GM12878 (cell line): Measurements from ENCODE around the gene NOS3. TPM values are rescaled to one million over a fixed set of nuclear protein-coding genes. Genes with fewer than 3 reads are reported as not detected.

Experiments
- ATAC-seq: fragments of 200-7000 bp; cut with Tn5 transposase; 3 replicates; pipeline ENCODE4 v1.9.1; 2020; ENCODE audit warnings: mild to moderate bottlenecking, moderate library complexity
- BruUV-seq: library from RNA; stranded (reverse); fragments of 400-500 nt; replicated peaks from 2 replicates; lab custom pipeline; 2021; lab: Mats Ljungman, UMichigan
- CTCF ChIA-PET: fragments of 300-600 bp; sonication (Branson Sonifier 250); formaldehyde crosslinking; extraction: SDS; loops from one replicate; lab custom pipeline; 2021; ENCODE audit warnings: inconsistent platforms; lab: Yijun Ruan, JAX
- POLR2A ChIA-PET: fragments of 350-600 bp; formaldehyde crosslinking; extraction: SDS; loops from one replicate; lab custom pipeline; 2021; ENCODE audit warnings: inconsistent platforms; lab: Charles Lee
- RAD21 ChIA-PET: fragments of 300-600 bp; sonication (Branson Sonifier 250); formaldehyde crosslinking; loops from one replicate; lab custom pipeline; 2023; ENCODE audit warnings: antibody characterized with exemption; ENCODE audit not compliant: unreplicated experiment; lab: Charles Lee
- SMC1A ChIA-PET: fragments of 300-600 bp; sonication (Branson Sonifier 250); formaldehyde crosslinking; loops from one replicate; lab custom pipeline; 2023; ENCODE audit not compliant: unreplicated experiment, uncharacterized antibody; lab: Charles Lee
- DNase-seq: peaks from one replicate; pipeline ENCODE4 v3.0.0-alpha.2; 2011; ENCODE audit warnings: low read depth, low spot score
- FAIRE-seq: peaks from 3 replicates; lab custom pipeline; 2011; peaks lifted over from hg19 to GRCh38; lab: Jason Lieb, UNC
- H2AFZ ChIP-seq: 2 replicates; pipeline ENCODE4 v1.6.0; 2011; ENCODE audit warnings: low read depth, low read length, control low read depth; ENCODE audit not compliant: control insufficient read depth
- H3K27ac ChIP-seq: 2 replicates; pipeline ENCODE4 v1.5.1; 2011; ENCODE audit warnings: control low read depth; ENCODE audit not compliant: control insufficient read depth, insufficient read depth
- H3K27me3 ChIP-seq, 2 experiments: replicated peaks in 1 of 2; 2 replicates each; pipeline versions ENCODE4 v1.6.0 to v1.6.1; 2011; ENCODE audit warnings: low read length in 1 of 2; ENCODE audit not compliant: control insufficient read depth in 2 of 2, insufficient read depth in 2 of 2
- H3K36me3 ChIP-seq, 2 experiments: 2 replicates each; pipeline ENCODE4 v1.5.1; 2011; ENCODE audit warnings: low read length in 1 of 2; ENCODE audit not compliant: control insufficient read depth in 2 of 2, insufficient read depth in 2 of 2
- H3K4me1 ChIP-seq: 2 replicates; pipeline ENCODE4 v1.6.1; 2011; ENCODE audit warnings: mild to moderate bottlenecking, low read length, moderate library complexity, mixed read lengths; ENCODE audit not compliant: control insufficient read depth, insufficient read depth
- H3K4me2 ChIP-seq: 2 replicates; pipeline ENCODE4 v1.6.0; 2011; ENCODE audit warnings: control low read depth; ENCODE audit not compliant: control insufficient read depth, insufficient read depth
- H3K4me3 ChIP-seq: fragments of 200-600 bp; sonication (generic); 2 replicates; pipeline ENCODE4 v1.5.1; 2016
- H3K79me2 ChIP-seq: 2 replicates; pipeline ENCODE4 v1.6.0; 2011; ENCODE audit warnings: low read length; ENCODE audit not compliant: control insufficient read depth, insufficient read depth
- H3K9ac ChIP-seq: 2 replicates; pipeline ENCODE4 v1.8.0; 2011; ENCODE audit warnings: low read length, control low read depth, mixed read lengths; ENCODE audit not compliant: control insufficient read depth, insufficient read depth
- H3K9me3 ChIP-seq: replicated peaks from 3 replicates; pipeline ENCODE4 v1.5.1; 2011; ENCODE audit warnings: mild to moderate bottlenecking, low read length; ENCODE audit not compliant: control insufficient read depth, insufficient read depth
- H4K20me1 ChIP-seq: 2 replicates; pipeline ENCODE4 v1.6.0; 2011; ENCODE audit not compliant: control insufficient read depth, insufficient read depth
- CEBPB ChIP-seq, 2 experiments: fragments of 150-350 bp in 1 of 2; IDR thresholded peaks; 2 replicates each; pipeline ENCODE4 v1.6.1; 2012 to 2014; ENCODE audit warnings: low read depth in 2 of 2, low read length in 2 of 2, borderline replicate concordance in 1 of 2, inconsistent platforms in 1 of 2
- KAT2A ChIP-seq: conservative IDR thresholded peaks from 2 replicates; pipeline ENCODE4 v1.6.1; 2011; ENCODE audit warnings: low read depth, low read length; ENCODE audit not compliant: control insufficient read depth
- PAX5 ChIP-seq: IDR thresholded peaks from 2 replicates; pipeline ENCODE4 v1.6.1; 2011; ENCODE audit warnings: low read depth, low read length, borderline replicate concordance
- WGBS: methylation state at CpG from one replicate; pipeline ENCODE4 v1.1.6; 2016; ENCODE audit warnings: low lambda C conversion rate; ENCODE audit not compliant: insufficient replicate concordance, insufficient coverage; ENCODE audit errors: missing lambda C conversion rate; 5-methylcytosine and 5-hydroxymethylcytosine counted together
- in situ Hi-C: fragments of 300-500 bp; cut with MboI; formaldehyde crosslinking; loops from 9 replicates; pipeline ENCODE4 v1.14.3; 2018; ENCODE audit warnings: mixed read lengths
- intact Hi-C: fragments of 100-400 bp; cut with micrococcal nuclease; formaldehyde crosslinking; loops from one replicate; pipeline ENCODE4 v1.14.2; 2022; ENCODE audit not compliant: unreplicated experiment
- polyA plus RNA-seq, 11 experiments: library from polyadenylated mRNA; depleted of rRNA in 4 of 11; unstranded in 6 of 11; stranded (reverse) in 5 of 11; fragments of >200 nt; fragmentation: Nextera tagmentation in 4 of 11; fragmentation: Illumina TruSeq in 1 of 11; extraction: Ambion mirVana in 4 of 11; extraction: Trizol in 1 of 11; gene quantifications; 1 replicate in 1 of 11; 2 replicates in 10 of 11; pipeline versions ENCODE4 v1.2.1 to v1.2.3, GENCODE V29; 2011 to 2016; ENCODE audit warnings: inconsistent platforms in 2 of 11, missing spikeins in 2 of 11, low read depth in 1 of 11
- total RNA-seq, 4 experiments: library from RNA; depleted of rRNA in 3 of 4; stranded (reverse); fragments of >200 nt in 3 of 4; fragmentation: Illumina TruSeq in 1 of 4; extraction: Trizol in 1 of 4; gene quantifications; 2 replicates each; pipeline versions ENCODE4 v1.2.1 to v1.2.3, GENCODE V29; 2013 to 2021
- TF ChIP-seq, protein P1 (sequence below): IDR thresholded peaks from 2 replicates; pipeline ENCODE4 v1.6.1; 2012; ENCODE audit warnings: low read length, inconsistent platforms
- TF ChIP-seq, protein P2 (sequence below): IDR thresholded peaks from 2 replicates; pipeline ENCODE4 v1.6.1; 2012; ENCODE audit warnings: improper control_type of control experiment, low read depth, low read length; ENCODE audit not compliant: insufficient replicate concordance
- TF ChIP-seq, protein P3 (sequence below): fragments of 450-650 bp; IDR thresholded peaks from 2 replicates; pipeline ENCODE4 v1.6.1; 2017; ENCODE audit warnings: mild to moderate bottlenecking, moderate library complexity
- TF ChIP-seq, protein P4 (sequence below): fragments of 450-650 bp; formaldehyde crosslinking; IDR thresholded peaks from 2 replicates; pipeline ENCODE4 v1.5.0; 2022; ENCODE audit warnings: mild to moderate bottlenecking, missing genetic modification characterization

Gene NOS3
- total and polyA plus RNA-seq, 10 of the 15 experiments (the other 5 are each of a cell fraction or from before 2014, with no cell fraction given) = 0.06 to 0.92 (median 0.30) TPM; not detected in 3

DNA sequence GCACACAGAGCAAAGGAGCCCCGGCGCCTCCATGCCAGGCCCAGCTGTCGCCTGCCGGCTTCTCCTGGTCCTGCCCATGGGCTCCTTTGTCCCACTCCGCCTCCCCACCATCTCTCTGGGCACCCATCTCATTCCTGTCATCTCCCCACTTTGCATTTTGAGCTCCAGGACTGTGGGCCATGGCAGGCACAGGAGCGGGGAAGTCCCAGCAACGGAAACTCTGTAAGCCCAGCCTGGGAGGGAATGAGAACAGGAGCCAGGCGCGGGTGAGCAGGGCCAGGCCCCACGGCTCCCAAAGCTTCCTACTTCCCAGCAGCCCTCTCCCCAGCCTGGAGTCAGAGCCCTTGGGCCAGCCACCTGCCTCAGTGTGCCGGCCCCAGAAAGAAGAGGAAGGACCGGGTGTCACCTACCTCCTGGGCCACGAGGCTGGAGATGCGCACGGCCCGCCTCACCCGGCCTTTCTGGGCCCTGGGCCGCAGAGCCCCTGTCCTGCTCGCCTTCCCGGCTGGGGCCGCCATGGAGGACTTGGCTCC is 35.8 kb upstream of the NOS3 start:
- H3K4me3 ChIP-seq = no peak overlapping the region
- DNase-seq (no peak), FAIRE-seq (no peak), ATAC-seq (no peak)
- H3K4me2 ChIP-seq = no peak overlapping the region
- H2AFZ ChIP-seq = no peak overlapping the region
- ChIA-PET RAD21 (no interaction called here), CTCF (no interaction called here), POLR2A (no interaction called here), SMC1A (no interaction called here)
- no peak overlapping the region for H3K9ac ChIP-seq
- no peaks in the 10 kb centered on the region for H3K9me3 ChIP-seq
- intact Hi-C loops = no loop called here
- no peaks in the 10 kb centered on the region; a peak in 2 of 4 replicates for H3K27me3 ChIP-seq
- H4K20me1 ChIP-seq = no peaks in the 10 kb centered on the region
- no peaks in the 10 kb centered on the region for H3K4me1 ChIP-seq
- H3K27ac ChIP-seq = no peak overlapping the region
- no peaks in the 10 kb centered on the region for H3K36me3 ChIP-seq
- 44% methylated on average over 20 of the region's 21 CpGs for WGBS
- no peaks in the 10 kb centered on the region for H3K79me2 ChIP-seq
- no TSS peak for BruUV-seq
- in situ Hi-C loops = no loop called here
- TF ChIP-seq, protein P1, sequence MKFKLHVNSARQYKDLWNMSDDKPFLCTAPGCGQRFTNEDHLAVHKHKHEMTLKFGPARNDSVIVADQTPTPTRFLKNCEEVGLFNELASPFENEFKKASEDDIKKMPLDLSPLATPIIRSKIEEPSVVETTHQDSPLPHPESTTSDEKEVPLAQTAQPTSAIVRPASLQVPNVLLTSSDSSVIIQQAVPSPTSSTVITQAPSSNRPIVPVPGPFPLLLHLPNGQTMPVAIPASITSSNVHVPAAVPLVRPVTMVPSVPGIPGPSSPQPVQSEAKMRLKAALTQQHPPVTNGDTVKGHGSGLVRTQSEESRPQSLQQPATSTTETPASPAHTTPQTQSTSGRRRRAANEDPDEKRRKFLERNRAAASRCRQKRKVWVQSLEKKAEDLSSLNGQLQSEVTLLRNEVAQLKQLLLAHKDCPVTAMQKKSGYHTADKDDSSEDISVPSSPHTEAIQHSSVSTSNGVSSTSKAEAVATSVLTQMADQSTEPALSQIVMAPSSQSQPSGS = no peak
- TF ChIP-seq, protein P2, sequence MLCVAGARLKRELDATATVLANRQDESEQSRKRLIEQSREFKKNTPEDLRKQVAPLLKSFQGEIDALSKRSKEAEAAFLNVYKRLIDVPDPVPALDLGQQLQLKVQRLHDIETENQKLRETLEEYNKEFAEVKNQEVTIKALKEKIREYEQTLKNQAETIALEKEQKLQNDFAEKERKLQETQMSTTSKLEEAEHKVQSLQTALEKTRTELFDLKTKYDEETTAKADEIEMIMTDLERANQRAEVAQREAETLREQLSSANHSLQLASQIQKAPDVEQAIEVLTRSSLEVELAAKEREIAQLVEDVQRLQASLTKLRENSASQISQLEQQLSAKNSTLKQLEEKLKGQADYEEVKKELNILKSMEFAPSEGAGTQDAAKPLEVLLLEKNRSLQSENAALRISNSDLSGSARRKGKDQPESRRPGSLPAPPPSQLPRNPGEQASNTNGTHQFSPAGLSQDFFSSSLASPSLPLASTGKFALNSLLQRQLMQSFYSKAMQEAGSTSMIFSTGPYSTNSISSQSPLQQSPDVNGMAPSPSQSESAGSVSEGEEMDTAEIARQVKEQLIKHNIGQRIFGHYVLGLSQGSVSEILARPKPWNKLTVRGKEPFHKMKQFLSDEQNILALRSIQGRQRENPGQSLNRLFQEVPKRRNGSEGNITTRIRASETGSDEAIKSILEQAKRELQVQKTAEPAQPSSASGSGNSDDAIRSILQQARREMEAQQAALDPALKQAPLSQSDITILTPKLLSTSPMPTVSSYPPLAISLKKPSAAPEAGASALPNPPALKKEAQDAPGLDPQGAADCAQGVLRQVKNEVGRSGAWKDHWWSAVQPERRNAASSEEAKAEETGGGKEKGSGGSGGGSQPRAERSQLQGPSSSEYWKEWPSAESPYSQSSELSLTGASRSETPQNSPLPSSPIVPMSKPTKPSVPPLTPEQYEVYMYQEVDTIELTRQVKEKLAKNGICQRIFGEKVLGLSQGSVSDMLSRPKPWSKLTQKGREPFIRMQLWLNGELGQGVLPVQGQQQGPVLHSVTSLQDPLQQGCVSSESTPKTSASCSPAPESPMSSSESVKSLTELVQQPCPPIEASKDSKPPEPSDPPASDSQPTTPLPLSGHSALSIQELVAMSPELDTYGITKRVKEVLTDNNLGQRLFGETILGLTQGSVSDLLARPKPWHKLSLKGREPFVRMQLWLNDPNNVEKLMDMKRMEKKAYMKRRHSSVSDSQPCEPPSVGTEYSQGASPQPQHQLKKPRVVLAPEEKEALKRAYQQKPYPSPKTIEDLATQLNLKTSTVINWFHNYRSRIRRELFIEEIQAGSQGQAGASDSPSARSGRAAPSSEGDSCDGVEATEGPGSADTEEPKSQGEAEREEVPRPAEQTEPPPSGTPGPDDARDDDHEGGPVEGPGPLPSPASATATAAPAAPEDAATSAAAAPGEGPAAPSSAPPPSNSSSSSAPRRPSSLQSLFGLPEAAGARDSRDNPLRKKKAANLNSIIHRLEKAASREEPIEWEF = no peak
- TF ChIP-seq PAX5 (no peak), KAT2A (no peak), CEBPB (IDR thresholded peaks at IDR 0.05; ENCODE audit: borderline replicate concordance in 1 of 2, low read depth in 2 of 2, low read length in 2 of 2) (no peak)
- TF ChIP-seq, protein P3, sequence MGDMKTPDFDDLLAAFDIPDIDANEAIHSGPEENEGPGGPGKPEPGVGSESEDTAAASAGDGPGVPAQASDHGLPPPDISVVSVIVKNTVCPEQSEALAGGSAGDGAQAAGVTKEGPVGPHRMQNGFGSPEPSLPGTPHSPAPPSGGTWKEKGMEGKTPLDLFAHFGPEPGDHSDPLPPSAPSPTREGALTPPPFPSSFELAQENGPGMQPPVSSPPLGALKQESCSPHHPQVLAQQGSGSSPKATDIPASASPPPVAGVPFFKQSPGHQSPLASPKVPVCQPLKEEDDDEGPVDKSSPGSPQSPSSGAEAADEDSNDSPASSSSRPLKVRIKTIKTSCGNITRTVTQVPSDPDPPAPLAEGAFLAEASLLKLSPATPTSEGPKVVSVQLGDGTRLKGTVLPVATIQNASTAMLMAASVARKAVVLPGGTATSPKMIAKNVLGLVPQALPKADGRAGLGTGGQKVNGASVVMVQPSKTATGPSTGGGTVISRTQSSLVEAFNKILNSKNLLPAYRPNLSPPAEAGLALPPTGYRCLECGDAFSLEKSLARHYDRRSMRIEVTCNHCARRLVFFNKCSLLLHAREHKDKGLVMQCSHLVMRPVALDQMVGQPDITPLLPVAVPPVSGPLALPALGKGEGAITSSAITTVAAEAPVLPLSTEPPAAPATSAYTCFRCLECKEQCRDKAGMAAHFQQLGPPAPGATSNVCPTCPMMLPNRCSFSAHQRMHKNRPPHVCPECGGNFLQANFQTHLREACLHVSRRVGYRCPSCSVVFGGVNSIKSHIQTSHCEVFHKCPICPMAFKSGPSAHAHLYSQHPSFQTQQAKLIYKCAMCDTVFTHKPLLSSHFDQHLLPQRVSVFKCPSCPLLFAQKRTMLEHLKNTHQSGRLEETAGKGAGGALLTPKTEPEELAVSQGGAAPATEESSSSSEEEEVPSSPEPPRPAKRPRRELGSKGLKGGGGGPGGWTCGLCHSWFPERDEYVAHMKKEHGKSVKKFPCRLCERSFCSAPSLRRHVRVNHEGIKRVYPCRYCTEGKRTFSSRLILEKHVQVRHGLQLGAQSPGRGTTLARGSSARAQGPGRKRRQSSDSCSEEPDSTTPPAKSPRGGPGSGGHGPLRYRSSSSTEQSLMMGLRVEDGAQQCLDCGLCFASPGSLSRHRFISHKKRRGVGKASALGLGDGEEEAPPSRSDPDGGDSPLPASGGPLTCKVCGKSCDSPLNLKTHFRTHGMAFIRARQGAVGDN = no peak
- TF ChIP-seq, protein P4, sequence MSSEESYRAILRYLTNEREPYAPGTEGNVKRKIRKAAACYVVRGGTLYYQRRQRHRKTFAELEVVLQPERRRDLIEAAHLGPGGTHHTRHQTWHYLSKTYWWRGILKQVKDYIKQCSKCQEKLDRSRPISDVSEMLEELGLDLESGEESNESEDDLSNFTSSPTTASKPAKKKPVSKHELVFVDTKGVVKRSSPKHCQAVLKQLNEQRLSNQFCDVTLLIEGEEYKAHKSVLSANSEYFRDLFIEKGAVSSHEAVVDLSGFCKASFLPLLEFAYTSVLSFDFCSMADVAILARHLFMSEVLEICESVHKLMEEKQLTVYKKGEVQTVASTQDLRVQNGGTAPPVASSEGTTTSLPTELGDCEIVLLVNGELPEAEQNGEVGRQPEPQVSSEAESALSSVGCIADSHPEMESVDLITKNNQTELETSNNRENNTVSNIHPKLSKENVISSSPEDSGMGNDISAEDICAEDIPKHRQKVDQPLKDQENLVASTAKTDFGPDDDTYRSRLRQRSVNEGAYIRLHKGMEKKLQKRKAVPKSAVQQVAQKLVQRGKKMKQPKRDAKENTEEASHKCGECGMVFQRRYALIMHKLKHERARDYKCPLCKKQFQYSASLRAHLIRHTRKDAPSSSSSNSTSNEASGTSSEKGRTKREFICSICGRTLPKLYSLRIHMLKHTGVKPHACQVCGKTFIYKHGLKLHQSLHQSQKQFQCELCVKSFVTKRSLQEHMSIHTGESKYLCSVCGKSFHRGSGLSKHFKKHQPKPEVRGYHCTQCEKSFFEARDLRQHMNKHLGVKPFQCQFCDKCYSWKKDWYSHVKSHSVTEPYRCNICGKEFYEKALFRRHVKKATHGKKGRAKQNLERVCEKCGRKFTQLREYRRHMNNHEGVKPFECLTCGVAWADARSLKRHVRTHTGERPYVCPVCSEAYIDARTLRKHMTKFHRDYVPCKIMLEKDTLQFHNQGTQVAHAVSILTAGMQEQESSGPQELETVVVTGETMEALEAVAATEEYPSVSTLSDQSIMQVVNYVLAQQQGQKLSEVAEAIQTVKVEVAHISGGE (CRISPR knock-in tag) = no peak
